ENCODE measurements around the gene IL12RB1. TPM values are rescaled to one million over a fixed set of nuclear protein-coding genes. Genes with fewer than 3 reads are reported as not detected.

Gene IL12RB1
- total and polyA plus RNA-seq, 2 of the 13 experiments (the other 11 are each of a cell fraction or from before 2014, with no cell fraction given): 0.03 to 0.04 TPM

- Histone ChIP-seq H3K27me3 (ENCODE audit: control insufficient read depth in 1 of 2, insufficient read depth in 2 of 2, low read length in 2 of 2) (no peaks in the 10 kb centered on the region), H4K20me1 (ENCODE audit: insufficient read depth, low read length) (no peaks in the 10 kb centered on the region), H3K4me3 (replicated peaks in 1 of 3; ENCODE audit: insufficient read depth in 1 of 3, low read depth in 2 of 3, low read length in 3 of 3) (peak overlapping the region; percentile 78 to 92 (median 88)), H3K9ac (ENCODE audit: insufficient read depth, low read depth, low read length) (peak overlapping the region; percentile 79), H3K4me2 (ENCODE audit: low read depth, low read length) (peak overlapping the region; percentile 93), H3K4me1 (ENCODE audit: insufficient read depth, low read length) (peaks cover 42% of the 10 kb centered on the region), H3K36me3 (replicated peaks in 1 of 2; ENCODE audit: control insufficient read depth in 1 of 2, insufficient read depth in 2 of 2, low read length in 2 of 2) (0 out of 5 replicates have a peak, but pooled peaks cover 0 to 8% of the 10 kb centered on the region in 2 experiments), H3K9me3 (ENCODE audit: low read length) (no peaks in the 10 kb centered on the region), H3K79me2 (ENCODE audit: insufficient read depth, low read length) (no peaks in the 10 kb centered on the region), H2AFZ (ENCODE audit: low read length) (no peak overlapping the region), H3K27ac (ENCODE audit: extremely low read length, insufficient read depth, low read length) (peak overlapping the region; percentile 94)
- no TSS peak for BruUV-seq (replicated peaks)
- in situ Hi-C loops (cut with HindIII; ENCODE audit: extremely low pct_ligation_motif_present, low pct_unique_long_range_greater_than_20kb) (loop anchor here (5.0 kb wide), 1 partner anchor 42 kb away; the partner anchor contains the start of gene PIK3R2), intact Hi-C loops (cut with micrococcal nuclease; ENCODE audit: unreplicated experiment) (no loop called here)
- ATAC-seq (peak; percentile 87), FAIRE-seq (no peak), DNase-seq (ENCODE audit: low spot score) (peak; percentile 29)
- ChIA-PET POLR2A (interaction anchor here (0.6 to 2.7 kb wide), 19 partner anchors 8 to 276 kb away, joined by 3 to 18 read pairs (median 5); partner anchors contain the start of genes GDF15, IFI30, IL12RB1 and MAST3), CTCF (ENCODE audit: low intra/inter-chr PET ratio, low total read pairs) (no interaction called here)
- WGBS (ENCODE audit: low lambda C conversion rate): no CpG with 5 or more reads among the region's 92 CpGs
- TF ChIP-seq IRF1 (CRISPR knock-in tag; IDR thresholded peaks at IDR 0.05; ENCODE audit: low read depth) (no peak), ZNF180 (CRISPR knock-in tag; IDR thresholded peaks at IDR 0.05; ENCODE audit: borderline replicate concordance, low read depth) (no peak), RCOR2 (CRISPR knock-in tag; IDR thresholded peaks at IDR 0.05) (no peak), ARID3A (IDR thresholded peaks at IDR 0.05; ENCODE audit: low read depth, low read length) (no peak), DZIP1 (CRISPR knock-in tag; IDR thresholded peaks at IDR 0.05) (no peak), ZNF446 (CRISPR knock-in tag; IDR thresholded peaks at IDR 0.05) (peak; percentile 8; the same call in 1 of the 2 replicates), NR0B2 (CRISPR knock-in tag; IDR thresholded peaks at IDR 0.05) (peak; percentile 16; the same call in 1 of the 2 replicates), HNRNPLL (IDR thresholded peaks at IDR 0.05; ENCODE audit: low read depth, low read length, poor library complexity, severe bottlenecking) (peak; percentile 25), STAT6 (CRISPR knock-in tag; IDR thresholded peaks at IDR 0.05; ENCODE audit: borderline replicate concordance) (no peak), PLRG1 (conservative IDR thresholded peaks at IDR 0.05) (no peak)
Observed at GRCh38 chr19:18109733-18110608, 23.2 kb upstream of the IL12RB1 start.
